GM23248 (cell line): ENCODE results near the gene PRKD1.

ENCODE experiments used
- EZH2 ChIP-seq: fragments of 200-600 bp; sonication (generic); IDR thresholded peaks from 2 replicates; pipeline ENCODE4 v1.6.1; 2018; ENCODE audit warnings: antibody characterized with exemption, mild to moderate bottlenecking; ENCODE audit not compliant: insufficient read depth, poor library complexity, severe bottlenecking
- EZH2phosphoT487 ChIP-seq: fragments of 200-600 bp; sonication (generic); IDR thresholded peaks from 2 replicates; pipeline ENCODE4 v1.6.1; 2018; ENCODE audit warnings: antibody characterized with exemption, moderate library complexity, mild to moderate bottlenecking, low read depth; ENCODE audit not compliant: insufficient read depth

DNA sequence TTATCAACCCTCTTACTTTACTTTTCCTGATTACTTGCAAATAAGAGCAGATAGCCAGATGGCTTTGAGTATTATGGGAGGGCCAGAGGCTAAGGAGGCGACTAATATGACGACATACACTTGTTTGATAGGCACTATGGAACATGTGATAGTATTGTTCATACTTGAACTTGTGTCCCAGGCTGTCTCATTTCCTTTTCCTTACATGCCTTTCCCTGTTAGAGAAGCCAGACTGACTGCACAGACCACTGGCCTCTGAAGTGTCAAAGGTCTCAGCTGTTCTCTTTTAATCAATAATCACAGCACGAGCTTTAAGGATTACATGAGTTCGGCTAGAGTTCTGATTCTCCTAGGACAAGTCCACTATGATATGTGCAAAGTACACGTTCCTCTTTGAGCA lies 326.0 kb downstream of the PRKD1 start:
- TF ChIP-seq EZH2 (no peak), EZH2phosphoT487 (no peak)
